DND-41 (cell line): ENCODE data around the gene ZNF490.
A peak's percentile ranks its signal among the peaks of the same experiment; 100 is the strongest.

Experiments used
- ATAC-seq: fragments of 200-7000 bp; cut with Tn5 transposase; 3 replicates; pipeline ENCODE4 v1.9.1; 2021; ENCODE audit warnings: low read depth; ENCODE audit not compliant: insufficient read depth
- DNase-seq: peaks from one replicate; pipeline ENCODE4 v3.0.0-alpha.2; 2020
- H2AFZ ChIP-seq: 2 replicates; pipeline ENCODE4 v1.6.0; 2012; ENCODE audit warnings: low read depth, low read length
- H3K27ac ChIP-seq: 2 replicates; pipeline ENCODE4 v1.5.1; 2012; ENCODE audit warnings: low read length, inconsistent platforms
- H3K27me3 ChIP-seq: fragments of 200-600 bp; sonication (generic); 2 replicates; pipeline ENCODE4 v1.6.0; 2012; ENCODE audit warnings: low read length, mild to moderate bottlenecking, inconsistent platforms; ENCODE audit not compliant: insufficient read depth, poor library complexity
- H3K36me3 ChIP-seq: 2 replicates; pipeline ENCODE4 v1.5.1; 2012; ENCODE audit warnings: low read length, inconsistent platforms; ENCODE audit not compliant: insufficient read depth
- H3K4me1 ChIP-seq: 2 replicates; pipeline ENCODE4 v1.5.1; 2012; ENCODE audit warnings: mild to moderate bottlenecking, low read length; ENCODE audit not compliant: insufficient read depth
- H3K4me2 ChIP-seq: 2 replicates; pipeline ENCODE4 v1.6.0; 2012; ENCODE audit warnings: mild to moderate bottlenecking, moderate library complexity, low read length, inconsistent platforms; ENCODE audit not compliant: insufficient read depth
- H3K4me3 ChIP-seq, 2 experiments: fragments of 200-600 bp in 1 of 2; shearing (Covaris generic) in 1 of 2; 2 replicates each; pipeline ENCODE4 v1.5.1; 2012 to 2016; ENCODE audit warnings: inconsistent platforms in 2 of 2, low read length in 2 of 2, mild to moderate bottlenecking in 2 of 2, low read depth in 1 of 2, moderate library complexity in 1 of 2
- H3K79me2 ChIP-seq: 2 replicates; pipeline ENCODE4 v1.6.0; 2012; ENCODE audit warnings: low read length, inconsistent platforms; ENCODE audit not compliant: insufficient read depth
- H3K9ac ChIP-seq: 2 replicates; pipeline ENCODE4 v1.6.0; 2012; ENCODE audit warnings: low read depth, mild to moderate bottlenecking, inconsistent platforms, low read length, moderate library complexity
- H3K9me3 ChIP-seq: 2 replicates; pipeline ENCODE4 v1.5.1; 2012; ENCODE audit warnings: low read length, moderate library complexity, mild to moderate bottlenecking, inconsistent platforms; ENCODE audit not compliant: insufficient read depth, severe bottlenecking
- H4K20me1 ChIP-seq: 2 replicates; pipeline ENCODE4 v1.6.0; 2012; ENCODE audit warnings: low read length; ENCODE audit not compliant: insufficient read depth
- CTCF ChIP-seq: IDR thresholded peaks from 2 replicates; pipeline ENCODE4 v1.5.1; 2012; ENCODE audit warnings: borderline replicate concordance, low read length, moderate library complexity, mild to moderate bottlenecking; ENCODE audit not compliant: poor library complexity, severe bottlenecking; ENCODE audit errors: extremely low read depth
- EZH2 ChIP-seq: IDR thresholded peaks from 3 replicates; pipeline ENCODE4 v1.6.1; 2012; ENCODE audit warnings: borderline replicate concordance, low read depth, mild to moderate bottlenecking, moderate library complexity, low read length, inconsistent platforms; ENCODE audit not compliant: severe bottlenecking

Gene ZNF490

GRCh38 chr19:12546068-12546467 is 64.5 kb downstream of the ZNF490 start:
- H3K27ac ChIP-seq = no peak overlapping the region
- H3K79me2 ChIP-seq = peaks cover 91% of the 10 kb centered on the region
- H3K4me2 ChIP-seq = no peak overlapping the region
- DNase-seq = no peak
- peaks cover 22% of the 10 kb centered on the region for H3K4me1 ChIP-seq
- H3K36me3 ChIP-seq = peaks cover 39% of the 10 kb centered on the region
- no peak for ATAC-seq
- peaks cover 16% of the 10 kb centered on the region for H4K20me1 ChIP-seq
- no peak overlapping the region for H3K4me3 ChIP-seq
- no peaks in the 10 kb centered on the region for H3K27me3 ChIP-seq
- no peak overlapping the region for H2AFZ ChIP-seq
- no peak for TF ChIP-seq EZH2
- TF ChIP-seq CTCF = no peak
- H3K9me3 ChIP-seq = no peaks in the 10 kb centered on the region
- no peak overlapping the region for H3K9ac ChIP-seq

DNA sequence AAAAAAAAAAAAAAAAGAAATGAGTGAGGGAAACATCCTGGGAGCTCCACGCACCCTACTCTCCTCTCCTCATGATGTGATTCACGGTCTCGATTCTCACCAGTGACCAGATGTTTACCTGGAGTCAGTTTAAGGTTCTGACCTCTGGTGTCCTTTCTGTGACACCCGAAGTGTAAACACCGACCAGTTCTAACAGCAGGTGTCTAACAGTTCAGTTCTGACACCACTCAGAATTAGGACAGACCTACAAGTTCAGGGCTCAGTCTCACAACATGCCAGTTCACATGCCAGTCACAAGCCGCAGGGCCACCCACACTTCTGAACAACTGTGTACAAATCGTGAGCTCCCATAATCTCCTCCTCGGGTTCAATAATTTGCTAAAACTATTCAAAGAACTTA is 65.3 kb downstream of the ZNF490 start:
- Histone ChIP-seq H3K4me2 (no peak overlapping the region), H3K27ac (no peak overlapping the region), H3K4me1 (peaks cover 16% of the 10 kb centered on the region), H3K36me3 (peaks cover 40% of the 10 kb centered on the region), H2AFZ (no peak overlapping the region), H3K79me2 (peaks cover 88% of the 10 kb centered on the region), H3K4me3 (no peak overlapping the region), H3K9ac (no peak overlapping the region), H3K27me3 (no peaks in the 10 kb centered on the region), H3K9me3 (no peaks in the 10 kb centered on the region), H4K20me1 (peaks cover 15% of the 10 kb centered on the region)
- ATAC-seq (no peak), DNase-seq (no peak)
- TF ChIP-seq EZH2 = no peak
- no peak for TF ChIP-seq CTCF

DNA sequence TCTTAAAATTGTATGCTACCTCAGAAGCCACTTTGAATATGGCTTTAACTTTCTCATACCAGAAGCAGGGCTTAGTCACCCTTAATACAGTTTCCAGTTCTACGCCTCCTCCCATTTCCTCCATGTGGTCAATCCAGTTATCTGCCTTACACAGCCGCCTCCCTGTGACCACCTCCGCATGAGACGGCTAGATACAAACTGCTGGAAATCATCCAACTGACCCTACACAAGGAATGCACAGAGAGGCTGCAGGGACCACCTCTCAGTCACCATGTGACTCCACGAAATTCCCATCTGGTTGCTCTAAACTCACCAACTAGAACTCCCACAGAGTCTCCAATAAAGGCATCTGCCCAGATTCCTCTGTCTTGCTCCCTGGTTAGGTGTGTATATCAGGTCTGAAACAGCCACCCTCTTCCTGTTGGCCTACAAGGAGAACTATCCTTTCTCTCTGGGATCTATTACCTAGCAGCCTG is 66.2 kb downstream of the ZNF490 start:
- no peak for ATAC-seq
- Histone ChIP-seq H3K36me3 (peaks cover 42% of the 10 kb centered on the region), H3K27ac (no peak overlapping the region), H3K4me2 (no peak overlapping the region), H2AFZ (no peak overlapping the region), H3K79me2 (peaks cover 87% of the 10 kb centered on the region), H3K4me1 (peaks cover 8% of the 10 kb centered on the region), H3K27me3 (no peaks in the 10 kb centered on the region), H3K4me3 (no peak overlapping the region), H3K9me3 (no peaks in the 10 kb centered on the region), H3K9ac (no peak overlapping the region), H4K20me1 (peaks cover 10% of the 10 kb centered on the region)
- DNase-seq = no peak
- no peak for TF ChIP-seq EZH2

GRCh38 chr19:12543855-12544254 is 66.8 kb downstream of the ZNF490 start:
- Histone ChIP-seq H3K4me3 (no peak overlapping the region), H3K4me1 (peaks cover 2% of the 10 kb centered on the region; the same call in 1 of the 2 replicates), H3K4me2 (no peak overlapping the region), H3K9ac (no peak overlapping the region), H4K20me1 (peaks cover 7% of the 10 kb centered on the region; the same call in 1 of the 2 replicates), H3K27ac (no peak overlapping the region), H3K27me3 (no peaks in the 10 kb centered on the region), H2AFZ (no peak overlapping the region), H3K9me3 (no peaks in the 10 kb centered on the region), H3K79me2 (peaks cover 83% of the 10 kb centered on the region), H3K36me3 (peaks cover 36% of the 10 kb centered on the region)
- 0 out of 3 replicates have a peak, but pooled peaks have one; percentile 31 for ATAC-seq
- no peak for DNase-seq
- TF ChIP-seq CTCF (no peak), EZH2 (no peak)
